K562 (cell line): ENCODE results near the gene HOXA9. TPM values are rescaled to one million over a fixed set of nuclear protein-coding genes. Genes with fewer than 3 reads are reported as not detected.

Source experiments
- ATAC-seq: fragments of 200-7000 bp; cut with Tn5 transposase; 3 replicates; pipeline ENCODE4 v1.9.1; 2020; ENCODE audit warnings: moderate library complexity
- BruUV-seq: library from RNA; stranded (reverse); fragments of 400-500 nt; replicated peaks from 2 replicates; lab custom pipeline; 2021; lab: Mats Ljungman, UMichigan
- CTCF ChIA-PET: fragments of 300-600 bp; formaldehyde crosslinking; extraction: SDS; loops from one replicate; lab custom pipeline; 2021; ENCODE audit warnings: low intra/inter-chr PET ratio; lab: Yijun Ruan, JAX
- POLR2A ChIA-PET: fragments of 300-600, 350-650 bp; sonication (Branson Sonifier 250); formaldehyde crosslinking; extraction: SDS; loops from one replicate; lab custom pipeline; 2021; ENCODE audit warnings: antibody characterized with exemption, inconsistent platforms; lab: Yijun Ruan, JAX
- DNase-seq, 4 experiments: peaks; one replicate each; pipeline versions ENCODE4 v3.0.0 to v3.0.0-alpha.2; 2011 to 2018; ENCODE audit warnings: low spot score in 3 of 4, mixed read lengths in 3 of 4; ENCODE audit errors: extremely low read depth in 1 of 4
- FAIRE-seq: peaks from 2 replicates; lab custom pipeline; 2011; peaks lifted over from hg19 to GRCh38; lab: Jason Lieb, UNC
- H2AFZ ChIP-seq: 2 replicates; pipeline ENCODE4 v1.6.0; 2011; ENCODE audit warnings: low read depth, low read length, control low read depth, inconsistent platforms
- H3K27ac ChIP-seq: fragments of 200-600 bp; 3 replicates; pipeline ENCODE4 v1.8.0; 2011; ENCODE audit warnings: low read depth, mild to moderate bottlenecking, control low read depth, inconsistent platforms, low read length, moderate library complexity, mixed read lengths; ENCODE audit errors: extremely low read depth
- H3K27me3 ChIP-seq, 2 experiments: fragments of 300-600 bp in 1 of 2; 2 replicates in 1 of 2; 3 replicates in 1 of 2; pipeline versions ENCODE4 v1.6.0 to v1.8.0; 2011; ENCODE audit warnings: inconsistent platforms in 2 of 2, low read length in 2 of 2, mild to moderate bottlenecking in 1 of 2, mixed read lengths in 1 of 2, moderate library complexity in 1 of 2; ENCODE audit not compliant: control insufficient read depth in 2 of 2, insufficient read depth in 2 of 2
- H3K36me3 ChIP-seq: fragments of 300-600 bp; 3 replicates; pipeline ENCODE4 v1.8.0; 2011; ENCODE audit warnings: mild to moderate bottlenecking, low read length, inconsistent platforms; ENCODE audit not compliant: control insufficient read depth, insufficient read depth
- H3K4me1 ChIP-seq, 2 experiments: fragments of 200-600 bp in 1 of 2; replicated peaks in 1 of 2; 2 replicates in 1 of 2; 3 replicates in 1 of 2; pipeline versions ENCODE4 v1.5.1 to v1.8.0; 2011; ENCODE audit warnings: inconsistent platforms in 2 of 2, low read length in 2 of 2, mild to moderate bottlenecking in 1 of 2, mixed read lengths in 1 of 2, moderate library complexity in 1 of 2; ENCODE audit not compliant: control insufficient read depth in 2 of 2, insufficient read depth in 2 of 2
- H3K4me2 ChIP-seq: 2 replicates; pipeline ENCODE4 v1.6.1; 2011; ENCODE audit warnings: low read length, control low read depth, inconsistent platforms, mixed read lengths; ENCODE audit not compliant: insufficient read depth
- H3K4me3 ChIP-seq: fragments of 200-600 bp; sonication (generic), shearing (Covaris generic); 2 replicates; pipeline ENCODE4 v1.5.1; 2016; ENCODE audit warnings: control low read depth, inconsistent platforms
- H3K79me2 ChIP-seq: fragments of 200-600 bp; 3 replicates; pipeline ENCODE4 v1.8.0; 2011; ENCODE audit warnings: low read length, inconsistent platforms; ENCODE audit not compliant: control insufficient read depth, insufficient read depth
- H3K9ac ChIP-seq, 2 experiments: 2 replicates each; pipeline versions ENCODE4 v1.6.0 to v1.6.1; 2011; ENCODE audit warnings: low read depth in 2 of 2, low read length in 2 of 2, control low read depth in 1 of 2, inconsistent platforms in 1 of 2, mild to moderate bottlenecking in 1 of 2, mixed read lengths in 1 of 2; ENCODE audit not compliant: insufficient read depth in 1 of 2
- H3K9me1 ChIP-seq: one replicate; pipeline ENCODE4 v1.6.0; 2011; ENCODE audit warnings: inconsistent platforms, mild to moderate bottlenecking, low read length, moderate library complexity; ENCODE audit not compliant: control insufficient read depth, insufficient read depth
- H3K9me3 ChIP-seq: replicated peaks from 2 replicates; pipeline ENCODE4 v1.5.1; 2011; ENCODE audit warnings: low read depth, low read length, inconsistent platforms; ENCODE audit not compliant: control insufficient read depth, insufficient read depth
- H4K20me1 ChIP-seq: replicated peaks from 2 replicates; pipeline ENCODE4 v1.6.1; 2011; ENCODE audit warnings: low read length, inconsistent platforms, mixed read lengths; ENCODE audit not compliant: control insufficient read depth, insufficient read depth
- EWSR1 ChIP-seq: fragments of 450-650 bp; IDR thresholded peaks from 2 replicates; pipeline ENCODE4 v1.6.1; 2018; ENCODE audit warnings: borderline replicate concordance, mild to moderate bottlenecking, low read depth, moderate library complexity; ENCODE audit not compliant: partially characterized antibody
- FOSL1 ChIP-seq: fragments of 200-800 bp; sonication (Bioruptor generic); conservative IDR thresholded peaks from 2 replicates; pipeline ENCODE4 v1.6.1; 2016; ENCODE audit warnings: missing genetic modification characterization, missing compliant biosample characterization
- HINFP ChIP-seq: fragments of 450-650 bp; conservative IDR thresholded peaks from 2 replicates; pipeline ENCODE4 v1.6.1; 2016; ENCODE audit warnings: missing genetic modification characterization, low read depth, mild to moderate bottlenecking, control low read depth, missing compliant biosample characterization
- MCM2 ChIP-seq: fragments of 450-650 bp; IDR thresholded peaks from 2 replicates; pipeline ENCODE4 v1.6.1; 2017; ENCODE audit warnings: low read depth, mild to moderate bottlenecking
- MTA2 ChIP-seq: fragments of 450-650 bp; IDR thresholded peaks from 2 replicates; pipeline ENCODE4 v1.6.1; 2016; ENCODE audit warnings: low read depth
- NFRKB ChIP-seq: fragments of 450-650 bp; IDR thresholded peaks from 2 replicates; pipeline ENCODE4 v1.6.1; 2016; ENCODE audit warnings: low read depth
- SNIP1 ChIP-seq: fragments of 450-650 bp; IDR thresholded peaks from 2 replicates; pipeline ENCODE4 v1.7.1; 2017; ENCODE audit warnings: low read depth, mild to moderate bottlenecking
- XRCC5 ChIP-seq: fragments of 200-400 bp; formaldehyde crosslinking; IDR thresholded peaks from 2 replicates; pipeline ENCODE4 v1.6.1; 2017; ENCODE audit warnings: low read depth, mild to moderate bottlenecking, low read length
- ZNF134 ChIP-seq: fragments of 250-450 bp; sonication (Bioruptor Pico); conservative IDR thresholded peaks from 2 replicates; pipeline ENCODE4 v1.4.0; 2020
- ZNF586 ChIP-seq: fragments of 450-650 bp; formaldehyde crosslinking; conservative IDR thresholded peaks from 2 replicates; pipeline ENCODE4 v1.4.0; 2020; ENCODE audit warnings: mild to moderate bottlenecking, moderate library complexity
- ZNF644 ChIP-seq: fragments of 200-800 bp; sonication (Bioruptor generic); IDR thresholded peaks from 2 replicates; pipeline ENCODE4 v1.6.1; 2016; ENCODE audit warnings: low read depth, missing genetic modification characterization, missing compliant biosample characterization
- WGBS: fragments of 100-300 bp; shearing (Covaris generic); methylation state at CpG from one replicate; pipeline ENCODE4 v1.1.6; 2016; ENCODE audit warnings: low coverage, mixed read lengths; ENCODE audit not compliant: insufficient coverage; ENCODE audit errors: missing lambda C conversion rate; 5-methylcytosine and 5-hydroxymethylcytosine counted together
- in situ Hi-C: fragments of 300-500 bp; cut with MboI; formaldehyde crosslinking; loops from 4 replicates; pipeline ENCODE4 v1.15.0; 2018; ENCODE audit warnings: inconsistent platforms, mixed read lengths
- intact Hi-C: fragments of 100-400 bp; cut with micrococcal nuclease; formaldehyde crosslinking; loops from 2 replicates; pipeline ENCODE4 v1.14.2; 2022
- polyA plus RNA-seq, 8 experiments: library from polyadenylated mRNA; depleted of rRNA in 4 of 8; stranded (reverse) in 5 of 8; unstranded in 3 of 8; fragments of >200 nt; fragmentation: Nextera tagmentation in 2 of 8; fragmentation: Illumina TruSeq in 1 of 8; extraction: Ambion mirVana in 2 of 8; extraction: Trizol in 1 of 8; gene quantifications; 2 replicates each; pipeline versions ENCODE4 v1.2.1 to v1.2.3, GENCODE V29; 2011 to 2014; ENCODE audit warnings: inconsistent platforms in 1 of 8, missing spikeins in 1 of 8
- total RNA-seq, 7 experiments: library from RNA; depleted of rRNA in 6 of 7; stranded (reverse); fragments of >200 nt in 6 of 7; fragmentation: Illumina TruSeq in 2 of 7; extraction: Trizol in 2 of 7; gene quantifications; 2 replicates each; pipeline versions ENCODE4 v1.2.1 to v1.2.3, GENCODE V29; 2011 to 2021; ENCODE audit warnings: low replicate concordance in 1 of 7
- TF ChIP-seq, protein P1 (sequence below): fragments of 450-650 bp; IDR thresholded peaks from 2 replicates; pipeline ENCODE4 v1.7.0; 2016; ENCODE audit warnings: borderline replicate concordance
- TF ChIP-seq, protein P2 (sequence below): fragments of 250-450 bp; sonication (Bioruptor Pico); IDR thresholded peaks from 2 replicates; pipeline ENCODE4 v1.5.0; 2022; ENCODE audit warnings: mild to moderate bottlenecking
- TF ChIP-seq, protein P3 (sequence below): fragments of 250-450 bp; sonication (Bioruptor Pico); IDR thresholded peaks from 2 replicates; pipeline ENCODE4 v1.4.0; 2020; ENCODE audit warnings: mild to moderate bottlenecking

HOXA9 gene
- total and polyA plus RNA-seq, 9 of the 15 experiments (the other 6 are each of a cell fraction or from before 2014, with no cell fraction given) = not detected

- TF ChIP-seq MTA2 (no peak), MCM2 (no peak), SNIP1 (no peak), HINFP (no peak), NFRKB (no peak), FOSL1 (no peak), ZNF586 (CRISPR knock-in tag) (no peak), ZNF134 (CRISPR knock-in tag) (no peak), EWSR1 (no peak), ZNF644 (tag) (no peak), XRCC5 (no peak)
- TF ChIP-seq, protein P1, sequence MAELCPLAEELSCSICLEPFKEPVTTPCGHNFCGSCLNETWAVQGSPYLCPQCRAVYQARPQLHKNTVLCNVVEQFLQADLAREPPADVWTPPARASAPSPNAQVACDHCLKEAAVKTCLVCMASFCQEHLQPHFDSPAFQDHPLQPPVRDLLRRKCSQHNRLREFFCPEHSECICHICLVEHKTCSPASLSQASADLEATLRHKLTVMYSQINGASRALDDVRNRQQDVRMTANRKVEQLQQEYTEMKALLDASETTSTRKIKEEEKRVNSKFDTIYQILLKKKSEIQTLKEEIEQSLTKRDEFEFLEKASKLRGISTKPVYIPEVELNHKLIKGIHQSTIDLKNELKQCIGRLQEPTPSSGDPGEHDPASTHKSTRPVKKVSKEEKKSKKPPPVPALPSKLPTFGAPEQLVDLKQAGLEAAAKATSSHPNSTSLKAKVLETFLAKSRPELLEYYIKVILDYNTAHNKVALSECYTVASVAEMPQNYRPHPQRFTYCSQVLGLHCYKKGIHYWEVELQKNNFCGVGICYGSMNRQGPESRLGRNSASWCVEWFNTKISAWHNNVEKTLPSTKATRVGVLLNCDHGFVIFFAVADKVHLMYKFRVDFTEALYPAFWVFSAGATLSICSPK = no peak
- TF ChIP-seq, protein P2, sequence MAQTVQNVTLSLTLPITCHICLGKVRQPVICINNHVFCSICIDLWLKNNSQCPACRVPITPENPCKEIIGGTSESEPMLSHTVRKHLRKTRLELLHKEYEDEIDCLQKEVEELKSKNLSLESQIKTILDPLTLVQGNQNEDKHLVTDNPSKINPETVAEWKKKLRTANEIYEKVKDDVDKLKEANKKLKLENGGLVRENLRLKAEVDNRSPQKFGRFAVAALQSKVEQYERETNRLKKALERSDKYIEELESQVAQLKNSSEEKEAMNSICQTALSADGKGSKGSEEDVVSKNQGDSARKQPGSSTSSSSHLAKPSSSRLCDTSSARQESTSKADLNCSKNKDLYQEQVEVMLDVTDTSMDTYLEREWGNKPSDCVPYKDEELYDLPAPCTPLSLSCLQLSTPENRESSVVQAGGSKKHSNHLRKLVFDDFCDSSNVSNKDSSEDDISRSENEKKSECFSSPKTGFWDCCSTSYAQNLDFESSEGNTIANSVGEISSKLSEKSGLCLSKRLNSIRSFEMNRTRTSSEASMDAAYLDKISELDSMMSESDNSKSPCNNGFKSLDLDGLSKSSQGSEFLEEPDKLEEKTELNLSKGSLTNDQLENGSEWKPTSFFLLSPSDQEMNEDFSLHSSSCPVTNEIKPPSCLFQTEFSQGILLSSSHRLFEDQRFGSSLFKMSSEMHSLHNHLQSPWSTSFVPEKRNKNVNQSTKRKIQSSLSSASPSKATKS = no peak
- TF ChIP-seq, protein P3, sequence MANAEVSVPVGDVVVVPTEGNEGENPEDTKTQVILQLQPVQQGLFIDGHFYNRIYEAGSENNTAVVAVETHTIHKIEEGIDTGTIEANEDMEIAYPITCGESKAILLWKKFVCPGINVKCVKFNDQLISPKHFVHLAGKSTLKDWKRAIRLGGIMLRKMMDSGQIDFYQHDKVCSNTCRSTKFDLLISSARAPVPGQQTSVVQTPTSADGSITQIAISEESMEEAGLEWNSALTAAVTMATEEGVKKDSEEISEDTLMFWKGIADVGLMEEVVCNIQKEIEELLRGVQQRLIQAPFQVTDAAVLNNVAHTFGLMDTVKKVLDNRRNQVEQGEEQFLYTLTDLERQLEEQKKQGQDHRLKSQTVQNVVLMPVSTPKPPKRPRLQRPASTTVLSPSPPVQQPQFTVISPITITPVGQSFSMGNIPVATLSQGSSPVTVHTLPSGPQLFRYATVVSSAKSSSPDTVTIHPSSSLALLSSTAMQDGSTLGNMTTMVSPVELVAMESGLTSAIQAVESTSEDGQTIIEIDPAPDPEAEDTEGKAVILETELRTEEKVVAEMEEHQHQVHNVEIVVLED (CRISPR knock-in tag) = no peak
- TF ChIP-seq, all 486 proteins: peak for 0
- ChIA-PET CTCF (no interaction called here), POLR2A (no interaction called here)
- no peaks in the 10 kb centered on the region for H3K9me1 ChIP-seq
- peaks cover 32 to 89% of the 10 kb centered on the region in 2 experiments for H3K27me3 ChIP-seq
- no peak overlapping the region for H3K4me2 ChIP-seq
- H3K36me3 ChIP-seq = no peaks in the 10 kb centered on the region
- no peak overlapping the region for H2AFZ ChIP-seq
- WGBS = 8% methylated on average over 10 of the region's 10 CpGs
- no peak for FAIRE-seq
- DNase-seq = no peak
- in situ Hi-C loops (loop anchor here (25.0 kb wide), 3 partner anchors 642 to 1267 kb away; no protein-coding TSS in a partner anchor), intact Hi-C loops (no loop called here)
- no peaks in the 10 kb centered on the region for H3K9me3 ChIP-seq
- H3K79me2 ChIP-seq = no peaks in the 10 kb centered on the region
- H3K4me3 ChIP-seq = no peak overlapping the region
- H3K27ac ChIP-seq = no peak overlapping the region
- BruUV-seq = no TSS peak
- H4K20me1 ChIP-seq = no peaks in the 10 kb centered on the region
- no peak for ATAC-seq
- H3K9ac ChIP-seq = no peak overlapping the region
- peaks cover 0 to 15% of the 10 kb centered on the region in 2 experiments; a peak in 2 of 5 replicates for H3K4me1 ChIP-seq
Observed at GRCh38 chr7:27154369-27154768, 11.0 kb downstream of the HOXA9 start.
